ENCODE measurements around the gene LMX1B.

Gene LMX1B

GRCh38 chr9:126687930-126688461 is 74.3 kb downstream of the LMX1B start:
- no peak overlapping the region for H3K4me3 ChIP-seq
- no peak overlapping the region for H3K27ac ChIP-seq

DNA sequence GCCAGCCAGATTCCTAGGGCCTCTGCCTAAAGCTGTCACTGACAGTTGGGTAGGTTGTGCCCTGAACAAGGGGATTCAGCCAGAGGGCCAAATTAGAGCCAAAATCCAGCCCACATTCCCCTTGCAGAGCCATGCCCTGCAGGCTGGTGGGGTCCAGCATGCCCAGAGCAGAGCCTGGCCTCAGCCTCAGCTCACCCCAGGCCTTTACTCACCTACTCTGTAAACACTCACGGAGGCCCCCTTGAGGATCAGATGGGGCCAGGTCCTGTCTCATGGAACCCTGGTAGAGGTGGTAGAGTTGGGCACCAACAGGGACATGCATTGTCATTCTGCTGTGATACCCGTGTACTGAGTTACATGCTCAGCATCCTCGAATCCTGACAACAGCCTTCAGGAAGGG is 74.9 kb downstream of the LMX1B start:
- Histone ChIP-seq H3K27ac (no peak overlapping the region), H3K4me3 (no peak overlapping the region)

- no peak overlapping the region for H3K27ac ChIP-seq
- no peak overlapping the region for H3K4me3 ChIP-seq
Observed at GRCh38 chr9:126689027-126689825, 75.5 kb downstream of the LMX1B start.

DNA sequence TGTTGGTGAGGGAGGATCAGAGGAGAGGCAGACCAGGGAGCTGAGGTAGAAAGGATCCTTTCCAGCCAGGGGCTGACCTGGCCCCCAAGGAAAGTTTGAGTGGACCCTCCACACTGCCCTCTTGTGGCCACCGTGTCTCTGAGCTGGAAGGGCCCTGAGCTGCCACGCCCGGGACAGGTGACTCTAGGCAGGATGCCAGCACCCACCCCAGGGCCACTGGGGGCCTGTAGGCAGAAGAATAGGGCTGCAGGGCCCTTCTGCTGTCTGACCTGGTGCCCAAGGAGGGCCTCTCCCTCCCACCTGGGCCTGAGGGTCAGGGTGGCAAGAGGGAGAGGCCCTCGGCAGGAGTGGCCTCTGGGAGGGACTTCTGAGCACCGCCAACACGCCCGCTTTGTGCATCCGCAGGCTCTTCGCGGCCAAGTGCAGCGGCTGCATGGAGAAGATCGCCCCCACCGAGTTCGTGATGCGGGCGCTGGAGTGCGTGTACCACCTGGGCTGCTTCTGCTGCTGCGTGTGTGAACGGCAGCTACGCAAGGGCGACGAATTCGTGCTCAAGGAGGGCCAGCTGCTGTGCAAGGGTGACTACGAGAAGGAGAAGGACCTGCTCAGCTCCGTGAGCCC is 76.8 kb downstream of the LMX1B start:
- Histone ChIP-seq H3K4me3 (no peak overlapping the region), H3K27ac (no peak overlapping the region)

- Histone ChIP-seq H3K27ac (no peak overlapping the region), H3K4me3 (no peak overlapping the region)
Observed at GRCh38 chr9:126692041-126692758, 78.5 kb downstream of the LMX1B start.

GRCh38 chr9:126692759-126693427 is 79.2 kb downstream of the LMX1B start:
- no peak overlapping the region for H3K27ac ChIP-seq
- H3K4me3 ChIP-seq = no peak overlapping the region

- Histone ChIP-seq H3K4me3 (no peak overlapping the region), H3K27ac (no peak overlapping the region)
Observed at GRCh38 chr9:126693428-126693944, 79.8 kb downstream of the LMX1B start.

GRCh38 chr9:126694206-126695081 is 80.7 kb downstream of the LMX1B start:
- Histone ChIP-seq H3K27ac (no peak overlapping the region), H3K4me3 (no peak overlapping the region)

DNA sequence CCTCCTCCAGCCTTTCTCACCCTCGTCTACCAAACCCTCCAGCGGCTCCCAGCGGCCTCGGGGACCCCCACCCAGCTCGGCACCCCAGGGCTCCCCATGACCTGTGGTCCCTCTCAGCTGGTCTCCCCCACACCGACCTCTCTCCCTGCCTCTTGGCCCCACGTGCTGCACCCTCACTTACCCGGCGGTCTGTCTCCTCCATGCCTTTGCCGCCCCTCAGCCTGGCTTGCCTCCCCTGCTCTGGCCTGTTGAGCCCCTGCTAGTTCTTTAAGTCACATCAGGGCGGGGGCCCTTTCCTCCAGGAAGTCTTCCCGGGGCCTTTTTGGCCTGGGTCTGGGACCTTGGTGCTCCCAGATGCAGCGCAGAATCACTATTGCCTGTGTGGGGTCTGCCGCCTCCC is 81.5 kb downstream of the LMX1B start:
- H3K4me3 ChIP-seq = no peak overlapping the region

GRCh38 chr9:126695701-126696400 is 82.1 kb downstream of the LMX1B start:
- H3K27ac ChIP-seq = no peak overlapping the region
- H3K4me3 ChIP-seq = no peak overlapping the region

More for the DNA sequence above, 81.5 kb downstream of the LMX1B start:
- H3K27ac ChIP-seq = no peak overlapping the region

DNA sequence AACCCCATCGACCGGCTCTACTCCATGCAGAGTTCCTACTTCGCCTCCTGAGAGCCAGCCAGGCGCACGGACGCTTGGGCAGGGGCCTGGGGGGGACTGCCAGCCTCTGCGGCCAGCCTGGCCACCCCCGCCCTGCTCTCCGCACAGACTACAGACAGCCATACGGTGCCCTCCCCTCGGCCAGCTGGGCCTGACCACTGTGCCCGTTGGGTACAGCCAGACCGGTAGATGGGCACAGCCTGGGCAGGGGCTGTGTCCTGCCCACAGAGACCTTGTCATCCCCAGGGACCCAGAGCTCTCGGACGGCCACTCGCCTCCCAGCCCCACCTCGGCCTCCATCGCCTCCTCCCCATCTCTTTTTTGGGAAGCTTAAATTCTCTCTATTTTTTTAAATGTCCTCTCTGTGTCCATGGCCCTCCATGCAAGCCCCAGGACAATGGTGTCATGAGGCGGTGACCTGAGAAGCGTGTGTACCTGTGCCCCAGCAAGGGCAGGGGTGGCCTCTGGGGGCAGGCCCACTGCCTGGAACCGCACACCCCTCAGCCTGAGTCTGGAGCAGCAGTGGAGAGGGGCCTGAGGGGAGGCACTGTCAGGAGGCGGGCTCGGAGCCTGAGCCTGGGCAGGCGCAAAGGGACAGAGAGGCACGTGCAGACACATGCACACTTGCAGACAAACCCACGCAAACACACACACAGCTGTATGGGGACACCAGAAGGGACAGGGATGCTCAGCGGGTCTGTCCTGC is 82.8 kb downstream of the LMX1B start:
- no peak overlapping the region for H3K27ac ChIP-seq
- H3K4me3 ChIP-seq = no peak overlapping the region

- H3K27ac ChIP-seq = no peak overlapping the region
- H3K4me3 ChIP-seq = no peak overlapping the region
Observed at GRCh38 chr9:126697330-126697729, 83.6 kb downstream of the LMX1B start.

DNA sequence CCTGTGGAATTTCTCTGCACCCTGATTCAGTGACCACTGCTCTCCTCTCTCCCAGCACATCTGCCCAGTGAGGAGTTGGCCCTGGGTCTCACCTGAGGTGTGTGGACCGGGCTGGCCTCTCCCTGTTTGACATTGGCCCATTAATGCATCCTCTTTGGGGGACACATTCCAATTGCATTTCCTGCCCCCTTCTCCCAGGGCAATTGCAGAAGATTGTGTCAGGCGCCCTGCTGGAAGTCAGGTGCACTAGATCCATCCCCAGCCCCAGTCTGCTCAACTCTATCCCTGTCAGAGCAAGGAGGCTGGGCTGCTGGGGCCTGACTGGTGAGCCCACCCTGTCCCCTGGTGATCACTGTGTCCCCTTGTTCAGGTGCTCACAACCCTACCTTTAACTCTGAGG is 84.5 kb downstream of the LMX1B start:
- Histone ChIP-seq H3K4me3 (no peak overlapping the region), H3K27ac (no peak overlapping the region)

DNA sequence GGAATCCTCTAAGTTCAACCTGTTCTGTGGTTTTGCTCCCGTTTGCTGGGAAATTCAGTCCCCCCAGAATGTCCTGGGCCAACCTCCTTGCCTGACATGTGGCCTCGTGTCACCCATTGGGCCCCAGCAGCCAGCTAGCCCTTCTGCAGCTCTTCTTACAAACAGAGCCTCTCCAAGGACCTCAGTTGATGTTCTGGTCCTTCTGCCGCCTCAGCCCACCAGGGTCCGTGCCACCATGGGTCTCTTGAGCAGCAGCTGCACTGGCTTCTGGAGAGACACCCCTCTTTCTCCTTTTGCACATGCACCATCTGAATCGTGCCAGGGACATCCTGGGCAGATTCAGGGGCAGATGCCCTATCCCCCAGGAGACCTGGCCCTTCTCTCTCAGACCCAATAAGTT is 85.0 kb downstream of the LMX1B start:
- Histone ChIP-seq H3K27ac (no peak overlapping the region), H3K4me3 (no peak overlapping the region)

DNA sequence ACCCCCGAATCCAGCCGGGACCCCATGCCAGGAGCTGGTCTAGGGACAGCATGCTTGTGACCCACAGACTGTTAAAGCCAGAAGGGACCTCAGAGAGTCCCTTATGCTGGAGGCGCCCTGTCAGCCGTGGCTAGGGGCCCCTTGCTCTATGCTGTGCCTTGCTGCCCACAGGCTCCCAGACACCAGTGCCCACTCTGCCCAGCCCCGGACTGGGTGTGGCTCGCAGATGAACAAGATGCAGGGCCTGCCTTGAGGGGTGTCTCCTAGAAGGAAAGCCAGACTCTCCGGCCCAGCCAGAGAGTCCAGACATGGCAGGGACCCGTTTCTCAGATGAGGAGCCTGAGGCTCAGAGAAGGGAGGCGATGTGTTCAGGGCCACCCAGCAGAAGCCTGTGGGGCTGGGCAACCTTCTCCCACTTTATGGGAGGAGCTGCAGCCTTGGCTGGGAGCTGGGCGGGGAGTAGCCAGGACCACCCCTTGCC is 85.7 kb downstream of the LMX1B start:
- H3K27ac ChIP-seq = no peak overlapping the region

DNA sequence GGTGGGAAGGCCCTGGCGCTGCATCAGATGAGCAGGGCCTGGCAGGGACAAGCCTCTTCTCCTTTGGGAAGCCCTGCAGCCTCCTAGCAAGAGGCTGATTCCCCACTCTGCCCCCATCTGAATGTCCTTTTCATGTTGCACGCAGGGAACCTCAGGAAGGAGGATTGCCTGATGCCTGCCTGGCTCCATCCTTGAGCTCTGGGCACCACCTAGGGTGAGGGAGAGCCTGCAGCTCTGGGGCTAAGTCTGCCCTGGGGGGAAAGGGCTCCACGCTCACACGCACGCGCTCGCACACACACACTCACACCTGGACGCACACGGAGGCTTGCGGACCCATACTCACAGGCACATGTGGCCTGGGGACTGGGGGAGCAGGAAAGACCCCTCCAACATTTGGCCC is 86.6 kb downstream of the LMX1B start:
- Histone ChIP-seq H3K4me3 (no peak overlapping the region), H3K27ac (no peak overlapping the region)

More for the DNA sequence above, 85.7 kb downstream of the LMX1B start:
- no peak overlapping the region for H3K4me3 ChIP-seq
